T1000 (cell line): Measurements from ENCODE around the gene ITGB1BP2.
A peak's percentile ranks its signal among the peaks of the same experiment; 100 is the strongest.
"Not testable (repeated sequence)": the region's sequence is repeated elsewhere in the genome, so short reads cannot be mapped to it uniquely, and the experiment has no call there.

Experiments used
- DNase-seq: peaks from one replicate; lab custom pipeline; 2025; ENCODE audit warnings: mixed read lengths; lab: John Stamatoyannopoulos, UW

Gene ITGB1BP2

DNA sequence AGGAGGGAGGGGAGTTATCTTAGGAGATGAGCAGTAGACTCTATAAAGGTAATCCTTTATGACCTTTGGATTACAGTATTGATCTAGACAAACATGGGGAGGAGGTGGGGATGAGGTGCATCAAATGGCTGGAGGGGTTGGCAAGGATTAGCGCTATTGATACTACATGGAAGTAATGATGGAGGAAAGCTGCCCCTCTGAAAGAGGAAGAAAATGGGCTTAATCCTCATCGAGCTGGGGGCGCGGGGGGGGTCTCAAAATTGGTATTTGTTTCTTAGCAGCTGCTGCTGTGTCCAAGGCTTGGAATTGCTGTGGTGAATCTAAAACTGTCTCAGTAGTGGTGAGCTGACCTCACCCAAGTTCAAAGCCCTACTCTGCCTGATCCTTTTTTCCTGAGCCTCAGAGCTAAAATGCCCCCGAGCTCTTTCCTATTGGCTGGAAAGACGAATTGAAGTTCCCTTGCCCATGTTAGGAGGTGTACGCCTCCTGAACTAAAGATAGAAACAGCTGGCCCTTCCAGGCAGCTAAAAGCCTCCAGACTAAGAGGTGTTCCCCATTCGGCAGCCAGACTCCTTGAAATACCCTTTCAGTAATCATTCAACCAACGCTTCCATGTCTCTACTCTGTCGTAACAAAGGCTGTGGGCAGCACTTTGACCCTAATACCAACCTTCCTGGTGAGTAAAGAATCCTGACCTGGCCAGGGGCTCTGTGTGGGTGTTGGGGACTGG, at the start of gene ITGB1BP2:
Gene ITGB1BP2 (plus strand): TSS at position 556 of the 730 bp plus-strand sequence. CDS start 57 bp downstream, at position 613.
- no peak for DNase-seq

DNA sequence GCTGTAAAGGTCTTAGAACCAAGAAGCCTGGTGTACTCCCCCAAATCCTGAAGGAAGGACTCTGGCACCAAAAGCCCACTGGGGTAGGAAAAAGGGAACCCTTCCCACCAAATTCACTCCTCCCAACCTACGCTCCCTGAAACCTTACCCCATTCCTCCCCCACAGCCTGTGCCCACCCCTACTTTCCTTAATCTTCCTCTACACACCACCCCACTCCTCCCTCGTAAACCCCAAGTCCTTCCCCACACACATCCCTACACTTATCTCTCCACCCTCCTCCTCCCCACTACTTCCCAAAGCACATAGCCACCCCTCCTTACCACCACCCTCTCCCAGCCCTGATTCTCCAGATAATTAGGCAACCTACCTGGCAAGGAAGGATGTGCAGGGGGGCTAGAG, 49.3 kb upstream of the ITGB1BP2 start:
- no peak for DNase-seq

DNA sequence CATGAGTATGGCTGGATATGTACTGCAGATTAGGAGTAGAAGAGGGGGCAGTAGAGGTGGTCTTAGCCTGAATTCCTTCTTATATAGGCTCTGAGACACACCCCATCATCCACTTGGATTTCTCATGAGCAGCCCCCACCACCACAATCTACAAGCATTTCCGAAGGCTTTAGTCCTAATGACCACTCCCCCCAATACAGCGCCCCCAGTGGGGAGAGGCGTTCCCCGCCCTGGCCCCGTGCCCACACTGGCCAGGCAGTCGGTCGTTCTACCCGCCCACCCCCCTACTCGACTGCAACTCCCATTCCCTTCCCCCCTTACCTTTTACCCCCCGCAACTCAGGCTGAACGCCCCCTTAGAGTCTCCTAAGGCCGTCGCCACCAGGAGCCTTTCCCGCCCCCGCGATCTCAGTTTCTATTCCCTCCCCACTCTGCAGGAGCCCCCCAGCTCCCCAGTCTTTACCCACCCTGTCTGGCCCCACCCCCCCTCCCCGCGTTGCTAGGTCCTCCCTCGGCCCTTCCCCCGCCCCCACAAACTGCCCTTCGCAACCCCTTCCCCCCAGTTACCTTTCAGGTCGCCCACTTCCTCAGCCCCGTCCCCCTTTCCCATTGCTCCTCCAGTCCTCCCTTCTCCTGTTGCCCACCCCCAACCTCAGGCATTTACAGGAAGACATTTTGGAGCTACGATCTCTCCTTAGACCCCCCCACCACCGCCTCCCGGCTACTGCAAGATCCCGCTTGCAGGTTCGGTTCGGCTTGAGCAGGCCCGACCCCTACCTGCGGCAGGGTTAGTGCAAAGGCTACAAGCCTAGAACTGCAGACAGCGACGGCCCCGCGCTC, 48.1 kb upstream of the ITGB1BP2 start:
- DNase-seq = no peak

- peak; percentile 61 for DNase-seq
Observed at GRCh38 chrX:71254092-71254963, 47.2 kb upstream of the ITGB1BP2 start, which contains the start of gene ZMYM3. ZMYM3 (minus strand) TSS chrX:71254140; CDS start chrX:71253255, 885 bp downstream.

GRCh38 chrX:71256051-71256450, 45.5 kb upstream of the ITGB1BP2 start:
- no peak for DNase-seq

DNA sequence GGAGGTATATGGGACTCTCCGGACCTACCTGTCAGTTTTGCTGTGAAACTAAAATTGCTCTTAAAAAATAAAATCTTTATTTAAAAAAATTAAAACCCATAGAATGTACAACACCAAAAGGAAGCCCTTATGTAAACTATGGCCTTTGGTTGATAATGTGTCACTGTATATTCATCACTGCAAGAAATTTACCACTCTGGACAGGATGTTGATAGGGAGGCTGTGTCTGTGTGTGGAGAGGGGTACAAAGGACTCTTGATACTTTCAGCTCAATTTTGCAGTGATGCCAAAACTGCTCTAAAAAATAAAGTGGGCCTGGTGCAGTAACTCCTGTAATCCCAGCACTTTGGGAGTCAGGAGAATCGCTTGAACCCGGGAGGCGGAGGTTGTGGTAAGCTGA, 44.7 kb upstream of the ITGB1BP2 start:
- DNase-seq = no peak

- not testable (repeated sequence) for DNase-seq
Observed at GRCh38 chrX:71268624-71269023, 32.9 kb upstream of the ITGB1BP2 start.

DNA sequence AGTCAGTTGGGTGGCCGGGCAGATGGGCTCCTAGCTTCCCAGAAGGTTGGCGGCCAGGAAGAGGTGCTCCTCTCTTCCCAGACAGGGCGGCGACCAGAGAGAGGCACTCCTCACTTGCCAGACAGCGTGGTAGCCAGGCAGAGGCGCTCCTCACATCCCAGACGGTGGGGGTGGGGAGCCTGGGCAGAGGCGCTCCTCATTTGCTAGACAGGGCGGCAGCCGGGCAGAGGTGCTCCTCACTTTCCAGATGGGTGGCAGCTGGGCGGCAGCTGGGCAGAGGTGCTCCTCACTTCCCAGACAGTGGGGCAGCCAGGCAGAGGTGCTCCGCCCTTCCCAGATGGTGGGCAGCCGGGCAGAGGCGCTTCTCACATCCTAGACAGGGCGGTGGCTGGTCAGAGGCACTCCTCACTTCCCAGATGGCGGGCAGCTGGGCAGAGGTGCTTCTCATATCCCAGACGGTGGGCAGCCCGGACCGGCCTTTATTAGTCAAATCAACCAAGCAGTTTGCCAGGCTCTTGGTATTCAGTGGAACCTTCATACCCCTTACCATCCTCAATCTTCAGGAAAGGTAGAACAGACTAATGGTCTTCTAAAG, 31.7 kb upstream of the ITGB1BP2 start:
- no peak for DNase-seq

DNA sequence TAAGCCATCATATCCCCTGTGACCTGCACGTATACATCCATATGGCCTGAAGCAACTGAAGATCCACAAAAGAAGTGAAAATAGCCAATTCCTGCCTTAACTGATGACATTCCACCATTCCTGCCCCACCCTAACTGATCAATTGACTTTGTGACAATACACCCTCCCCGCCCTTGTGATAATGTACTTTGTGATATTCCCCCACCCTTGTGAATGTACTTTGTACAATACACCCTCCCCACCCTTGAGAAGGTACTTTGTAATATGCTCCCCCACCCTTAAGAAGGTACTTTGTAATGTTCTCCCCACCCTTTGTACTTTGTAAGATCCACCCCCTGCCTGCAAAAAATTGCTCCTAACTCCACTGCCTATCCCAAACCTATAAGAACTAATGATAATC, 29.2 kb upstream of the ITGB1BP2 start:
- not testable (repeated sequence) for DNase-seq

GRCh38 chrX:71281300-71281699, 20.2 kb upstream of the ITGB1BP2 start:
- not testable (repeated sequence) for DNase-seq

- DNase-seq = no peak
Observed at GRCh38 chrX:71282514-71283402, 18.8 kb upstream of the ITGB1BP2 start.

DNA sequence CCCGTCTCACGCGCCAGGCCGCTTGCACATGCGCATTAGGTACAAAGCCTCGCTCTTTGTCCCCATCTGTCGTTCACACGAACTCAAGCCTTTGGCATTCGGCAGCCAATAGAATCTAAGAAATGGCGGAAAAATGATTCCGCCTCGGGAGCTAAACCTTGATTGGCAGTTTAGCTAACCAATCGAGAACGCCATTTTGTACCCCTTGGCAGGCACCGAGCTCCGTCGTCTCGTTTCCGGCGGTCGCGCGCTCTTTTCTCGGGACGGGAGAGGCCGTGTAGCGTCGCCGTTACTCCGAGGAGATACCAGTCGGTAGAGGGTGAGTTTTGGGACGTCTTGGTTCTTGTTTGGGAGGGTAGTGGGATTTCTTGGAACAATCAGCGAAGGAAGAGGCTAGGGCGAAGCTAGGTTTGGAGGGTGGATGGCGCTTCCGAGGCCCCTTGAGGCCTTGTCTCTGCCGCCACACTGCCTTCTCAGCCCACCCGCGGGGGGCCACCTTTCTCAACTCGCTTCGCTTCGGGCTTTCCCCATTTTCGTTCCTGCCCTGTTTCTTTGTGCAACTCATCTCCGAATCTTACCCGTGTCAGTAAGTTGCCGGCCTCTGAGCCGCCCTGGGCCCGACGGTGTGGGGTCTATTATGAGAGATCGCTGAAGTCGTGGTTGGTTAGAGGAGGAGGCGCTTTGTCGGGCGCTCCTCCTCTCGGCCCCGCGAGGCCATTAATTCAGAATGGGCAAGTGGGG, 18.0 kb upstream of the ITGB1BP2 start, which contains the start of gene NONO:
Gene NONO (plus strand): TSS at position 233 of the 741 bp plus-strand sequence. CDS start 7,003 bp downstream, outside the sequence.
- peak; percentile 87 for DNase-seq

DNA sequence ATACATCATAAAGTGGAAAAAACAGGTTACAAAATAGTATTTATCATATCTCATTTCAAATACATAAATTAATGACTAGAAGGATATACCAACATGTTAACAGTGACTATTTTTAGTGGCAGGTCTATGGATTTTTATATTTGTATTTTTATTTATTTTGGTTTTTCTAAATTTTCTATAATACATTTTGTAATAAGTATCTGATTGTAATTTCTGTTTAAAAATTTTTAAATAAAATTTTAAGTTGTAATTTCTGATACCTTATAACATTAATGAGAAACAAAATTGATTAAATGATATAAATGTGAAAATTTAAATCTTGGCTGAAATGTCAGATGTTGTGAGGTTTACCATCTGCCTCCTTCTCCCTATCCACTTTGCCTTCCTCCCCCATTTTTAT, 15.6 kb upstream of the ITGB1BP2 start:
- no peak for DNase-seq

GRCh38 chrX:71291381-71291780, 10.2 kb upstream of the ITGB1BP2 start:
- DNase-seq = no peak

- DNase-seq = no peak
Observed at GRCh38 chrX:71292669-71293365, 8.7 kb upstream of the ITGB1BP2 start.

- no peak for DNase-seq
Observed at GRCh38 chrX:71296806-71297205, 4.7 kb upstream of the ITGB1BP2 start.

DNA sequence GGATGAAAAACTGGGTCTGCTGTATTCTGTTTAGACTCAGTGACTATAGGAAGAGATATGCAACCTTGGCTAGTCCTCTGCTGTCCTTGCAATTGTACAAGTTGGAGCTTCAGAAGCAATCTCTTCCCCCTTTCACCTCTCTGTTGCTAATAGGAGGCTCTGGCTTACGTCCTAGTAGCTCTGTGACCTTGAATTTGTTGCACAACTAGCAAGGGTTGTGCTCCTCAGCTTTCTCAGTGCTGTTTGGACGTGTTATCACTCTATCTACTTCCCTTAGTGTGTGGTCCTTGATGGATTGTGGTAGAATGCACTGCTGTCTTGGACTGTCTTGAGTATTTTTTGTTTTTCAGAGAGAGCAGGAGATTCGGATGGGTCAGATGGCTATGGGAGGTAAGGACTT, 3.4 kb upstream of the ITGB1BP2 start:
- DNase-seq = no peak

- not testable (repeated sequence) for DNase-seq
Observed at GRCh38 chrX:71300064-71300463, 1.5 kb upstream of the ITGB1BP2 start.

- DNase-seq = not testable (repeated sequence)
Observed at GRCh38 chrX:71300495-71300894, 1.1 kb upstream of the ITGB1BP2 start.
